ENCODE measurements around the gene HSPA9. TPM values are rescaled to one million over a fixed set of nuclear protein-coding genes. Genes with fewer than 3 reads are reported as not detected.

HSPA9 gene
- total and polyA plus RNA-seq, 9 of the 15 experiments (the other 6 are each of a cell fraction or from before 2014, with no cell fraction given) = 195 to 583 (median 514) TPM

DNA sequence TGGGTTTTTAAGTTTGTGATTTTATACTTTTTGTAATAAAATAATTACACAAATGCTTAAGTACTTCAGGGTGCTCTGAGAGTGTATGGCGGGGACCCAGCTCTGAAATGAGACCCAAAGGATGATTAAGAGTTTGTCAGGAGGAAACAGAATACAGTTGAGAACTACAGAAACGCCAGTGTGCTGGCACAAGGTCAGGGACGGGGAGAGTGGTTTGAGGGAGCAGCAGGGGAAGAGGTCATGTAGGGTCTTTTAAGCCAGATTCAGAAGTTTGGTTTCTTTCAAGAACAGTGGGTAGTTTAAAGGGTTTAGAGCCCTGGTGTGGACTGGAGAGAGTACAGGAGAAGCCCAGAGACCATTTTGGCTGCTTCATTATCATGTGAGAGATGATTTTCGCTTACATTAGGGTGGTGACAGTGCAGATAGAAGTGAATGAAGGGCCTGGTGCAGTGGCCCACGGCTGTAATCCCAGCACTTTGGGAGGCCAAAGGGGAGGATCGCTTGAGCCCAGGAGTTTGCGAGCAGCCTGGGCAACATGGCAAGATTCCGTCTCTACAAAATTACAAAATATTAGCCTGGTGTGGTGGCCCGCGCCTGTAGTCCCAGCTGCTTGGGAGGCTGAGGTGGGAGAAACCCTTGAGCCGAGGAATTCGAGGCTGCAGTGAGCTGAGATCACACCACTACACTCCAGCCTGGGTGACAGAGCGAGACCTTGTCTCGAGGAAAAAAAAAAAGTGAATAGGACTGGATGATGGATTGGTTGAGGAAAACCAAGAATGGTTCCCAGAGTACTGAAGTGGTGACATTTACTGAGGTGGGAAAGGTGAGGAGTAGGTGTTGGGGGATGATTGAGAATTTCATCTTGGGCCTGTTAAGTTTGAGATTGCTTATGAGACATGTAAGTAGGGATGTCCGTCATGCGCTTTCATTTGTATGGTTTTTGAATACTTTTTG, 30.7 kb downstream of the HSPA9 start (continued):
- TF ChIP-seq, protein P1, sequence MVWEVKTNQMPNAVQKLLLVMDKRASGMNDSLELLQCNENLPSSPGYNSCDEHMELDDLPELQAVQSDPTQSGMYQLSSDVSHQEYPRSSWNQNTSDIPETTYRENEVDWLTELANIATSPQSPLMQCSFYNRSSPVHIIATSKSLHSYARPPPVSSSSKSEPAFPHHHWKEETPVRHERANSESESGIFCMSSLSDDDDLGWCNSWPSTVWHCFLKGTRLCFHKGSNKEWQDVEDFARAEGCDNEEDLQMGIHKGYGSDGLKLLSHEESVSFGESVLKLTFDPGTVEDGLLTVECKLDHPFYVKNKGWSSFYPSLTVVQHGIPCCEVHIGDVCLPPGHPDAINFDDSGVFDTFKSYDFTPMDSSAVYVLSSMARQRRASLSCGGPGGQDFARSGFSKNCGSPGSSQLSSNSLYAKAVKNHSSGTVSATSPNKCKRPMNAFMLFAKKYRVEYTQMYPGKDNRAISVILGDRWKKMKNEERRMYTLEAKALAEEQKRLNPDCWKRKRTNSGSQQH (CRISPR knock-in tag; IDR thresholded peaks at IDR 0.05) = peak; percentile 15
- TF ChIP-seq, protein P2, sequence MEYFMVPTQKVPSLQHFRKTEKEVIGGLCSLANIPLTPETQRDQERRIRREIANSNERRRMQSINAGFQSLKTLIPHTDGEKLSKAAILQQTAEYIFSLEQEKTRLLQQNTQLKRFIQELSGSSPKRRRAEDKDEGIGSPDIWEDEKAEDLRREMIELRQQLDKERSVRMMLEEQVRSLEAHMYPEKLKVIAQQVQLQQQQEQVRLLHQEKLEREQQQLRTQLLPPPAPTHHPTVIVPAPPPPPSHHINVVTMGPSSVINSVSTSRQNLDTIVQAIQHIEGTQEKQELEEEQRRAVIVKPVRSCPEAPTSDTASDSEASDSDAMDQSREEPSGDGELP (CRISPR knock-in tag; IDR thresholded peaks at IDR 0.05; ENCODE audit: borderline replicate concordance) = peak; percentile 35; the same call in 1 of the 2 replicates
- no peak for TF ChIP-seq MEF2D (tag; conservative IDR thresholded peaks at IDR 0.05; ENCODE audit: low read depth)
- TF ChIP-seq KDM5B (IDR thresholded peaks at IDR 0.05; ENCODE audit: insufficient replicate concordance, low read depth, low read length) = peak; percentile 27
- peak; percentile 2 for TF ChIP-seq MEIS2 (IDR thresholded peaks at IDR 0.05; ENCODE audit: partially characterized antibody)
- TF ChIP-seq, protein P3, sequence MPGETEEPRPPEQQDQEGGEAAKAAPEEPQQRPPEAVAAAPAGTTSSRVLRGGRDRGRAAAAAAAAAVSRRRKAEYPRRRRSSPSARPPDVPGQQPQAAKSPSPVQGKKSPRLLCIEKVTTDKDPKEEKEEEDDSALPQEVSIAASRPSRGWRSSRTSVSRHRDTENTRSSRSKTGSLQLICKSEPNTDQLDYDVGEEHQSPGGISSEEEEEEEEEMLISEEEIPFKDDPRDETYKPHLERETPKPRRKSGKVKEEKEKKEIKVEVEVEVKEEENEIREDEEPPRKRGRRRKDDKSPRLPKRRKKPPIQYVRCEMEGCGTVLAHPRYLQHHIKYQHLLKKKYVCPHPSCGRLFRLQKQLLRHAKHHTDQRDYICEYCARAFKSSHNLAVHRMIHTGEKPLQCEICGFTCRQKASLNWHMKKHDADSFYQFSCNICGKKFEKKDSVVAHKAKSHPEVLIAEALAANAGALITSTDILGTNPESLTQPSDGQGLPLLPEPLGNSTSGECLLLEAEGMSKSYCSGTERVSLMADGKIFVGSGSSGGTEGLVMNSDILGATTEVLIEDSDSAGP (CRISPR knock-in tag; IDR thresholded peaks at IDR 0.05) = 0 out of 2 replicates have a peak, but pooled peaks have one; percentile 43
- 0 out of 2 replicates have a peak, but pooled peaks have one; percentile 5 for TF ChIP-seq TEAD4 (IDR thresholded peaks at IDR 0.05; ENCODE audit: low read length)
- TF ChIP-seq TEAD4 (CRISPR knock-in tag; IDR thresholded peaks at IDR 0.05; ENCODE audit: borderline replicate concordance) = no peak
- 0 out of 2 replicates have a peak, but pooled peaks have one; percentile 8 for TF ChIP-seq ZNF766 (CRISPR knock-in tag; conservative IDR thresholded peaks at IDR 0.05)
- TF ChIP-seq, protein P4, sequence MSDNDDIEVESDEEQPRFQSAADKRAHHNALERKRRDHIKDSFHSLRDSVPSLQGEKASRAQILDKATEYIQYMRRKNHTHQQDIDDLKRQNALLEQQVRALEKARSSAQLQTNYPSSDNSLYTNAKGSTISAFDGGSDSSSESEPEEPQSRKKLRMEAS (CRISPR knock-in tag; IDR thresholded peaks at IDR 0.05) = peak; percentile 27; the same call in 1 of the 2 replicates
- TF ChIP-seq TSC22D4 (tag; IDR thresholded peaks at IDR 0.05) = 0 out of 2 replicates have a peak, but pooled peaks have one; percentile 25
- TF ChIP-seq POLR2G (IDR thresholded peaks at IDR 0.05; ENCODE audit: low read depth, low read length) = peak; percentile 59; the same call in 1 of the 2 replicates
- TF ChIP-seq, protein P5, sequence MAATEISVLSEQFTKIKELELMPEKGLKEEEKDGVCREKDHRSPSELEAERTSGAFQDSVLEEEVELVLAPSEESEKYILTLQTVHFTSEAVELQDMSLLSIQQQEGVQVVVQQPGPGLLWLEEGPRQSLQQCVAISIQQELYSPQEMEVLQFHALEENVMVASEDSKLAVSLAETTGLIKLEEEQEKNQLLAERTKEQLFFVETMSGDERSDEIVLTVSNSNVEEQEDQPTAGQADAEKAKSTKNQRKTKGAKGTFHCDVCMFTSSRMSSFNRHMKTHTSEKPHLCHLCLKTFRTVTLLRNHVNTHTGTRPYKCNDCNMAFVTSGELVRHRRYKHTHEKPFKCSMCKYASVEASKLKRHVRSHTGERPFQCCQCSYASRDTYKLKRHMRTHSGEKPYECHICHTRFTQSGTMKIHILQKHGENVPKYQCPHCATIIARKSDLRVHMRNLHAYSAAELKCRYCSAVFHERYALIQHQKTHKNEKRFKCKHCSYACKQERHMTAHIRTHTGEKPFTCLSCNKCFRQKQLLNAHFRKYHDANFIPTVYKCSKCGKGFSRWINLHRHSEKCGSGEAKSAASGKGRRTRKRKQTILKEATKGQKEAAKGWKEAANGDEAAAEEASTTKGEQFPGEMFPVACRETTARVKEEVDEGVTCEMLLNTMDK (IDR thresholded peaks at IDR 0.05; ENCODE audit: borderline replicate concordance, insufficient read depth, low read depth, low read length, poor library complexity, severe bottlenecking) = no peak
- TF ChIP-seq TAF7 (tag; IDR thresholded peaks at IDR 0.05) = no peak
- peak; percentile 17 for TF ChIP-seq POLR2AphosphoS5 (IDR thresholded peaks at IDR 0.05; ENCODE audit: control insufficient read depth, insufficient read depth, low read depth, low read length)
- TF ChIP-seq BCOR (IDR thresholded peaks at IDR 0.05) = 0 out of 2 replicates have a peak, but pooled peaks have one; percentile 27
- no peak for TF ChIP-seq GABPB1 (CRISPR knock-in tag; IDR thresholded peaks at IDR 0.05)
- TF ChIP-seq POLR2H (tag; IDR thresholded peaks at IDR 0.05; ENCODE audit: low read depth) = no peak
- TF ChIP-seq NFE2 (IDR thresholded peaks at IDR 0.05; ENCODE audit: low read depth) = peak; percentile 31; the same call in 1 of the 2 replicates
- TF ChIP-seq C11orf30 (IDR thresholded peaks at IDR 0.05; ENCODE audit: low read depth) = peak; percentile 29; the same call in 1 of the 2 replicates

Data from K562 (cell line).